GM23338 (cell line): ENCODE data around the gene UNKL. TPM values are rescaled to one million over a fixed set of nuclear protein-coding genes. Genes with fewer than 3 reads are reported as not detected.

Experiments
- ATAC-seq: fragments of 200-7000 bp; cut with Tn5 transposase; 3 replicates; pipeline ENCODE4 v1.9.1; 2020
- DNase-seq: peaks from one replicate; pipeline ENCODE4 v3.0.0-alpha.2; 2015; ENCODE audit warnings: low spot score
- H2AFZ ChIP-seq: fragments of 200-600 bp; sonication (generic); 2 replicates; pipeline ENCODE4 v1.8.0; 2016; ENCODE audit warnings: antibody characterized with exemption, mild to moderate bottlenecking, moderate library complexity
- H3F3A ChIP-seq: fragments of 200-600 bp; sonication (generic); replicated peaks from 2 replicates; pipeline ENCODE4 v1.8.0; 2017; ENCODE audit warnings: antibody characterized with exemption, mixed run types, low read depth
- H3K27ac ChIP-seq: fragments of 200-600 bp; sonication (generic); 2 replicates; pipeline ENCODE4 v1.6.1; 2016; ENCODE audit warnings: low read depth
- H3K27me3 ChIP-seq: fragments of 200-600 bp; sonication (generic); 2 replicates; pipeline ENCODE4 v1.8.0; 2016; ENCODE audit warnings: mild to moderate bottlenecking, mixed run types, moderate library complexity; ENCODE audit not compliant: insufficient read depth
- H3K36me3 ChIP-seq: fragments of 200-600 bp; sonication (generic); 2 replicates; pipeline ENCODE4 v1.8.0; 2016; ENCODE audit warnings: mild to moderate bottlenecking; ENCODE audit not compliant: insufficient read depth
- H3K4me1 ChIP-seq: fragments of 200-600 bp; sonication (generic); 2 replicates; pipeline ENCODE4 v1.8.0; 2016; ENCODE audit warnings: mild to moderate bottlenecking, moderate library complexity; ENCODE audit not compliant: insufficient read depth
- H3K4me2 ChIP-seq: fragments of 200-600 bp; sonication (generic); 2 replicates; pipeline ENCODE4 v1.7.1; 2017; ENCODE audit warnings: mixed run types
- H3K4me3 ChIP-seq: fragments of 200-600 bp; sonication (generic); 2 replicates; pipeline ENCODE4 v1.6.1; 2016; ENCODE audit warnings: mixed run types
- H3K79me2 ChIP-seq: fragments of 200-600 bp; sonication (generic); replicated peaks from 2 replicates; pipeline ENCODE4 v1.8.0; 2017; ENCODE audit warnings: mild to moderate bottlenecking; ENCODE audit not compliant: insufficient read depth
- H3K9me2 ChIP-seq: fragments of 200-600 bp; sonication (generic); 2 replicates; pipeline ENCODE4 v1.8.0; 2017; ENCODE audit not compliant: insufficient read depth
- H4K20me1 ChIP-seq: fragments of 200-600 bp; sonication (generic); replicated peaks from 2 replicates; pipeline ENCODE4 v1.8.0; 2017; ENCODE audit warnings: mild to moderate bottlenecking; ENCODE audit not compliant: insufficient read depth
- H3K27ac Mint-ChIP-seq: 2 replicates; pipeline ENCODE4 v1.8.0; 2020; ENCODE audit warnings: inconsistent platforms, mild to moderate bottlenecking, moderate library complexity, mixed read lengths
- H3K27me3 Mint-ChIP-seq: 3 replicates; pipeline ENCODE4 v1.8.0; 2022; ENCODE audit warnings: low read depth, mild to moderate bottlenecking, moderate library complexity, mixed read lengths, inconsistent platforms; ENCODE audit not compliant: insufficient read depth, poor library complexity
- H3K36me3 Mint-ChIP-seq: 3 replicates; pipeline ENCODE4 v1.8.0; 2021; ENCODE audit warnings: low read depth, mild to moderate bottlenecking, inconsistent platforms, moderate library complexity, mixed read lengths
- H3K4me1 Mint-ChIP-seq: 3 replicates; pipeline ENCODE4 v1.8.0; 2020; ENCODE audit warnings: mild to moderate bottlenecking, inconsistent platforms, mixed read lengths
- H3K4me3 Mint-ChIP-seq: 3 replicates; pipeline ENCODE4 v1.8.0; 2021; ENCODE audit warnings: moderate library complexity, mild to moderate bottlenecking, inconsistent platforms, mixed read lengths
- H3K9me3 Mint-ChIP-seq: 3 replicates; pipeline ENCODE4 v1.8.0; 2020; ENCODE audit warnings: moderate library complexity, mild to moderate bottlenecking, inconsistent platforms, mixed read lengths
- CREB1 ChIP-seq: fragments of 250-450 bp; sonication (Bioruptor Pico); IDR thresholded peaks from 2 replicates; pipeline ENCODE4 v1.5.0; 2020; ENCODE audit warnings: low read depth, mild to moderate bottlenecking, moderate library complexity
- CTCF ChIP-seq, 2 experiments: fragments of 200-600 bp in 1 of 2; sonication (generic) in 1 of 2; conservative IDR thresholded peaks; 2 replicates each; pipeline versions ENCODE4 v1.5.1 to v1.6.1; 2016 to 2017; ENCODE audit warnings: antibody characterized with exemption in 2 of 2, low read depth in 2 of 2, mild to moderate bottlenecking in 2 of 2, moderate library complexity in 1 of 2
- ETS1 ChIP-seq: IDR thresholded peaks from 2 replicates; pipeline ENCODE4 v1.6.1; 2016; ENCODE audit warnings: antibody characterized with exemption
- EZH2 ChIP-seq: fragments of 200-600 bp; sonication (generic); IDR thresholded peaks from one replicate; pipeline ENCODE4 v1.8.0; 2017; ENCODE audit warnings: antibody characterized with exemption, mild to moderate bottlenecking, low read depth; ENCODE audit not compliant: unreplicated experiment
- EZH2phosphoT487 ChIP-seq: fragments of 200-600 bp; sonication (generic); IDR thresholded peaks from one replicate; pipeline ENCODE4 v1.8.1; 2018; ENCODE audit warnings: antibody characterized with exemption; ENCODE audit not compliant: unreplicated experiment
- JUNB ChIP-seq: IDR thresholded peaks from one replicate; pipeline ENCODE4 v1.6.1; 2016; ENCODE audit warnings: antibody characterized with exemption; ENCODE audit not compliant: unreplicated experiment
- NANOG ChIP-seq: IDR thresholded peaks from 2 replicates; pipeline ENCODE4 v1.6.1; 2016; ENCODE audit warnings: antibody characterized with exemption, borderline replicate concordance
- POLR2AphosphoS5 ChIP-seq: IDR thresholded peaks from 2 replicates; pipeline ENCODE4 v1.6.1; 2016; ENCODE audit warnings: antibody characterized with exemption, low read depth
- REST ChIP-seq: IDR thresholded peaks from one replicate; pipeline ENCODE4 v1.6.1; 2018; ENCODE audit warnings: antibody characterized with exemption; ENCODE audit not compliant: unreplicated experiment
- STAT1 ChIP-seq: IDR thresholded peaks from one replicate; pipeline ENCODE4 v1.6.1; 2016; ENCODE audit warnings: antibody characterized with exemption; ENCODE audit not compliant: unreplicated experiment
- ZNF114 ChIP-seq: fragments of 250-450 bp; sonication (Bioruptor Pico); IDR thresholded peaks from 2 replicates; pipeline ENCODE4 v1.5.0; 2020; ENCODE audit warnings: mild to moderate bottlenecking, moderate library complexity
- ZNF331 ChIP-seq: fragments of 250-450 bp; sonication (Bioruptor Pico); IDR thresholded peaks from 2 replicates; pipeline ENCODE4 v1.5.0; 2020; ENCODE audit warnings: low read depth, mild to moderate bottlenecking, moderate library complexity
- ZNF462 ChIP-seq: fragments of 250-450 bp; sonication (Bioruptor Pico); IDR thresholded peaks from 2 replicates; pipeline ENCODE4 v1.5.0; 2020; ENCODE audit warnings: mild to moderate bottlenecking, moderate library complexity
- polyA plus RNA-seq: library from polyadenylated mRNA; unstranded; fragments of >200 nt; fragmentation: Nextera tagmentation; extraction: Ambion mirVana; gene quantifications from 2 replicates; pipeline ENCODE4 v1.2.1, GENCODE V29; 2016
- total RNA-seq: library from RNA; depleted of rRNA; stranded (reverse); fragments of >200 nt; shearing (Covaris generic); gene quantifications from 2 replicates; pipeline ENCODE4 v1.2.3, GENCODE V29; 2014

UNKL gene
- total and polyA plus RNA-seq, 2 experiments from 2014 or later = 16.7 to 28.7 TPM

GRCh38 chr16:1429631-1430030, 15.1 kb upstream of the UNKL start:
- Histone ChIP-seq H3F3A (no peaks in the 10 kb centered on the region), H3K4me3 (no peak overlapping the region), H3K79me2 (no peaks in the 10 kb centered on the region), H3K36me3 (no peaks in the 10 kb centered on the region), H3K4me2 (no peak overlapping the region), H4K20me1 (no peaks in the 10 kb centered on the region), H3K27ac (no peak overlapping the region), H2AFZ (no peak overlapping the region), H3K27me3 (no peaks in the 10 kb centered on the region), H3K4me1 (no peaks in the 10 kb centered on the region), H3K9me2 (no peaks in the 10 kb centered on the region)
- no peak overlapping the region for H3K4me3 Mint-ChIP-seq
- H3K27ac Mint-ChIP-seq = no peak overlapping the region; the same call in 1 of the 2 replicates
- no peaks in the 10 kb centered on the region; the same call in 2 of the 3 replicates for H3K9me3 Mint-ChIP-seq
- H3K4me1 Mint-ChIP-seq = no peaks in the 10 kb centered on the region
- peaks cover 9% of the 10 kb centered on the region for H3K27me3 Mint-ChIP-seq
- H3K36me3 Mint-ChIP-seq = no peaks in the 10 kb centered on the region
- TF ChIP-seq NANOG = no peak
- no peak for TF ChIP-seq CTCF (conservative IDR thresholded peaks at IDR 0.05; ENCODE audit: low read depth in 2 of 2)
- no peak for TF ChIP-seq EZH2
- TF ChIP-seq ZNF462 (CRISPR knock-in tag) = no peak
- no peak for TF ChIP-seq CREB1 (CRISPR knock-in tag)
- no peak for TF ChIP-seq ZNF331
- TF ChIP-seq ETS1 = no peak
- TF ChIP-seq POLR2AphosphoS5 = no peak
- TF ChIP-seq STAT1 = no peak
- TF ChIP-seq JUNB = no peak
- TF ChIP-seq EZH2phosphoT487 = no peak
- TF ChIP-seq ZNF114 (CRISPR knock-in tag) = no peak
- no peak for TF ChIP-seq REST
- ATAC-seq (no peak), DNase-seq (no peak)
